HepG2 (cell line): ENCODE results near the gene ABHD15. TPM values are rescaled to one million over a fixed set of nuclear protein-coding genes. Genes with fewer than 3 reads are reported as not detected.

ENCODE experiments used
- AFF4 ChIP-seq: sonication (generic); formaldehyde crosslinking; IDR thresholded peaks from 2 replicates; pipeline ENCODE4 v1.4.0; 2020; ENCODE audit warnings: missing genetic modification reagents
- BORCS8-MEF2B ChIP-seq: sonication (generic); formaldehyde crosslinking; IDR thresholded peaks from 2 replicates; pipeline ENCODE4 v1.8.0; 2022; ENCODE audit warnings: mild to moderate bottlenecking, missing genetic modification reagents
- ELF1 ChIP-seq: sonication (generic); formaldehyde crosslinking; IDR thresholded peaks from 2 replicates; pipeline ENCODE4 v1.4.0; 2020; ENCODE audit warnings: missing genetic modification reagents
- GFI1 ChIP-seq: sonication (generic); formaldehyde crosslinking; IDR thresholded peaks from 2 replicates; pipeline ENCODE4 v1.5.0; 2020; ENCODE audit warnings: missing genetic modification reagents, mild to moderate bottlenecking, borderline replicate concordance
- GMEB2 ChIP-seq: IDR thresholded peaks from 2 replicates; pipeline ENCODE4 v1.6.1; 2016; ENCODE audit warnings: missing biosample characterization, missing genetic modification reagents, low read depth
- HDAC1 ChIP-seq: sonication (generic); formaldehyde crosslinking; IDR thresholded peaks from 2 replicates; pipeline ENCODE4 v1.5.1; 2020; ENCODE audit warnings: mild to moderate bottlenecking, missing genetic modification reagents
- JUN ChIP-seq: sonication (generic); formaldehyde crosslinking; IDR thresholded peaks from 2 replicates; pipeline ENCODE4 v1.4.0; 2020; ENCODE audit warnings: mild to moderate bottlenecking, missing genetic modification reagents
- MAX ChIP-seq: IDR thresholded peaks from 2 replicates; pipeline ENCODE4 v1.6.1; 2012; ENCODE audit warnings: inconsistent platforms
- PHF8 ChIP-seq: sonication (generic); formaldehyde crosslinking; IDR thresholded peaks from 2 replicates; pipeline ENCODE4 v1.5.0; 2020; ENCODE audit warnings: missing genetic modification reagents
- TGIF2 ChIP-seq: IDR thresholded peaks from 2 replicates; pipeline ENCODE4 v1.6.1; 2016; ENCODE audit warnings: control low read depth, missing compliant biosample characterization
- USF2 ChIP-seq, 2 experiments: sonication (generic) in 1 of 2; formaldehyde crosslinking in 1 of 2; IDR thresholded peaks; 2 replicates each; pipeline versions ENCODE4 v1.5.1 to v1.6.1; 2011 to 2020; ENCODE audit warnings: borderline replicate concordance in 1 of 2, low read depth in 1 of 2, low read length in 1 of 2, mild to moderate bottlenecking in 1 of 2, missing genetic modification reagents in 1 of 2, moderate library complexity in 1 of 2
- ZNF12 ChIP-seq: sonication (generic); formaldehyde crosslinking; IDR thresholded peaks from 2 replicates; pipeline ENCODE4 v1.5.0; 2020; ENCODE audit warnings: missing genetic modification reagents
- ZNF251 ChIP-seq: sonication (generic); formaldehyde crosslinking; IDR thresholded peaks from 2 replicates; pipeline ENCODE4 v1.9.0; 2021; ENCODE audit warnings: mild to moderate bottlenecking, missing genetic modification reagents
- ZNF326 ChIP-seq: sonication (generic); formaldehyde crosslinking; IDR thresholded peaks from 2 replicates; pipeline ENCODE4 v1.4.0; 2020; ENCODE audit warnings: missing genetic modification reagents, borderline replicate concordance
- ZNF557 ChIP-seq: sonication (generic); formaldehyde crosslinking; IDR thresholded peaks from 2 replicates; pipeline ENCODE4 v1.4.0; 2020; ENCODE audit warnings: missing genetic modification reagents
- ZNF687 ChIP-seq: sonication (generic); formaldehyde crosslinking; IDR thresholded peaks from 2 replicates; pipeline ENCODE4 v1.5.1; 2020; ENCODE audit warnings: mild to moderate bottlenecking, missing genetic modification reagents, moderate library complexity
- ZNF737 ChIP-seq: sonication (generic); formaldehyde crosslinking; IDR thresholded peaks from 2 replicates; pipeline ENCODE4 v1.5.0; 2020; ENCODE audit warnings: missing genetic modification reagents, mild to moderate bottlenecking, borderline replicate concordance
- polyA plus RNA-seq, 8 experiments: library from polyadenylated mRNA; depleted of rRNA in 3 of 8; stranded (reverse) in 7 of 8; unstranded in 1 of 8; fragments of >200 nt; fragmentation: Illumina TruSeq in 4 of 8; extraction: Trizol in 4 of 8; gene quantifications; 2 replicates each; pipeline versions ENCODE4 v1.2.1 to v1.2.3, GENCODE V29; 2011 to 2016; ENCODE audit warnings: low read depth in 4 of 8, missing spikeins in 1 of 8, mixed read lengths in 1 of 8; ENCODE audit not compliant: insufficient read depth in 1 of 8
- total RNA-seq, 5 experiments: library from RNA; depleted of rRNA; stranded (reverse); fragments of >200 nt; fragmentation: Illumina TruSeq; extraction: Trizol; gene quantifications; 2 replicates each; pipeline ENCODE4 v1.2.3, GENCODE V29; 2016; ENCODE audit warnings: low read depth in 1 of 5

The ABHD15 gene
- total and polyA plus RNA-seq, 2 of the 13 experiments (the other 11 are each of a cell fraction or from before 2014, with no cell fraction given): 2.4 to 7.7 TPM

- no peak for TF ChIP-seq USF2 (IDR thresholded peaks at IDR 0.05; ENCODE audit: low read depth, low read length)
- TF ChIP-seq USF2 (CRISPR knock-in tag; IDR thresholded peaks at IDR 0.05; ENCODE audit: borderline replicate concordance): 0 out of 2 replicates have a peak, but pooled peaks have one; percentile 39
- TF ChIP-seq GFI1 (CRISPR knock-in tag): peak; percentile 76; the same call in 1 of the 2 replicates
- TF ChIP-seq ZNF326 (CRISPR knock-in tag): no peak
- TF ChIP-seq MAX: peak; percentile 80
- no peak for TF ChIP-seq ZNF251
- peak; percentile 7; the same call in 1 of the 2 replicates for TF ChIP-seq BORCS8-MEF2B (CRISPR knock-in tag)
- no peak for TF ChIP-seq PHF8 (CRISPR knock-in tag)
- no peak for TF ChIP-seq TGIF2
- no peak for TF ChIP-seq ELF1
- peak; percentile 53 for TF ChIP-seq ZNF687 (CRISPR knock-in tag)
- TF ChIP-seq ZNF12: no peak
- TF ChIP-seq JUN (CRISPR knock-in tag): no peak
- no peak for TF ChIP-seq ZNF737
- TF ChIP-seq GMEB2 (CRISPR knock-in tag): no peak
- TF ChIP-seq ZNF557: 0 out of 2 replicates have a peak, but pooled peaks have one; percentile 32
- no peak for TF ChIP-seq AFF4
- no peak for TF ChIP-seq HDAC1
Observed at GRCh38 chr17:29590411-29591145, 23.7 kb upstream of the ABHD15 start (continued).
